ENCODE measurements around the gene LCK.
"Not testable (repeated sequence)": the region's sequence is repeated elsewhere in the genome, so short reads cannot be mapped to it uniquely, and the experiment has no call there.

DNA sequence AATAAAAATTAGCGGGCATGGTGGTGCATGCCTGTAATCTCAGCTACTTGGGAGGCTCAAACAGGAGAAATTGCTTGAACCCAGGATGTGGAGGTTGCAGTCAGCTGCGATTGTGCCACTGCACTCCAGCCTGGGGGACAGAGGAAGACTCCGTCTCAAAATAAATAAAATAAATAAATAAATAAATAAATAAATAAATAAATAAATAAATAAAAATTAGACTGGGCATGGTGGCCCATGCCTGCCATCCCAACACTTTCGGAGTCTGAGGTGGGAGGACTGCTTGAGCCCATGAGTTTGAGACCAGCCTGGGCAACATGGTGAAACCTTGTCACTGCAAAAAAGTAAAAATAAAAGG, 12.2 kb downstream of the LCK start:
- not testable (repeated sequence) for TF ChIP-seq ZNF70 (CRISPR knock-in tag; IDR thresholded peaks at IDR 0.05); GLIS3 (CRISPR knock-in tag; IDR thresholded peaks at IDR 0.05); ARNTL (CRISPR knock-in tag; IDR thresholded peaks at IDR 0.05; ENCODE audit: borderline replicate concordance, low read depth); TOX (CRISPR knock-in tag; IDR thresholded peaks at IDR 0.05; ENCODE audit: borderline replicate concordance); ZFP30 (CRISPR knock-in tag; IDR thresholded peaks at IDR 0.05); ZNF8 (CRISPR knock-in tag; IDR thresholded peaks at IDR 0.05); ISL1 (CRISPR knock-in tag; IDR thresholded peaks at IDR 0.05); PPARA (CRISPR knock-in tag; IDR thresholded peaks at IDR 0.05; ENCODE audit: borderline replicate concordance); ZC3H10 (CRISPR knock-in tag; IDR thresholded peaks at IDR 0.05)
- TF ChIP-seq, protein P1, sequence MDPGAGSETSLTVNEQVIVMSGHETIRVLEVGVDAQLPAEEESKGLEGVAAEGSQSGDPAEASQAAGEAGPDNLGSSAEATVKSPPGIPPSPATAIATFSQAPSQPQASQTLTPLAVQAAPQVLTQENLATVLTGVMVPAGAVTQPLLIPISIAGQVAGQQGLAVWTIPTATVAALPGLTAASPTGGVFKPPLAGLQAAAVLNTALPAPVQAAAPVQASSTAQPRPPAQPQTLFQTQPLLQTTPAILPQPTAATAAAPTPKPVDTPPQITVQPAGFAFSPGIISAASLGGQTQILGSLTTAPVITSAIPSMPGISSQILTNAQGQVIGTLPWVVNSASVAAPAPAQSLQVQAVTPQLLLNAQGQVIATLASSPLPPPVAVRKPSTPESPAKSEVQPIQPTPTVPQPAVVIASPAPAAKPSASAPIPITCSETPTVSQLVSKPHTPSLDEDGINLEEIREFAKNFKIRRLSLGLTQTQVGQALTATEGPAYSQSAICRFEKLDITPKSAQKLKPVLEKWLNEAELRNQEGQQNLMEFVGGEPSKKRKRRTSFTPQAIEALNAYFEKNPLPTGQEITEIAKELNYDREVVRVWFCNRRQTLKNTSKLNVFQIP (CRISPR knock-in tag; IDR thresholded peaks at IDR 0.05; ENCODE audit: borderline replicate concordance, low read depth), result not testable (repeated sequence)
- TF ChIP-seq, protein P2, sequence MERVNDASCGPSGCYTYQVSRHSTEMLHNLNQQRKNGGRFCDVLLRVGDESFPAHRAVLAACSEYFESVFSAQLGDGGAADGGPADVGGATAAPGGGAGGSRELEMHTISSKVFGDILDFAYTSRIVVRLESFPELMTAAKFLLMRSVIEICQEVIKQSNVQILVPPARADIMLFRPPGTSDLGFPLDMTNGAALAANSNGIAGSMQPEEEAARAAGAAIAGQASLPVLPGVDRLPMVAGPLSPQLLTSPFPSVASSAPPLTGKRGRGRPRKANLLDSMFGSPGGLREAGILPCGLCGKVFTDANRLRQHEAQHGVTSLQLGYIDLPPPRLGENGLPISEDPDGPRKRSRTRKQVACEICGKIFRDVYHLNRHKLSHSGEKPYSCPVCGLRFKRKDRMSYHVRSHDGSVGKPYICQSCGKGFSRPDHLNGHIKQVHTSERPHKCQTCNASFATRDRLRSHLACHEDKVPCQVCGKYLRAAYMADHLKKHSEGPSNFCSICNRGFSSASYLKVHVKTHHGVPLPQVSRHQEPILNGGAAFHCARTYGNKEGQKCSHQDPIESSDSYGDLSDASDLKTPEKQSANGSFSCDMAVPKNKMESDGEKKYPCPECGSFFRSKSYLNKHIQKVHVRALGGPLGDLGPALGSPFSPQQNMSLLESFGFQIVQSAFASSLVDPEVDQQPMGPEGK (CRISPR knock-in tag; IDR thresholded peaks at IDR 0.05; ENCODE audit: borderline replicate concordance), result not testable (repeated sequence)

Measured in SK-N-SH treated with all-trans-retinoic acid at 6 μM for 48 hours (cell line).